Measurements from ENCODE around the gene LYG2.
"Not testable (repeated sequence)": the region's sequence is repeated elsewhere in the genome, so short reads cannot be mapped to it uniquely, and the experiment has no call there.

DNA sequence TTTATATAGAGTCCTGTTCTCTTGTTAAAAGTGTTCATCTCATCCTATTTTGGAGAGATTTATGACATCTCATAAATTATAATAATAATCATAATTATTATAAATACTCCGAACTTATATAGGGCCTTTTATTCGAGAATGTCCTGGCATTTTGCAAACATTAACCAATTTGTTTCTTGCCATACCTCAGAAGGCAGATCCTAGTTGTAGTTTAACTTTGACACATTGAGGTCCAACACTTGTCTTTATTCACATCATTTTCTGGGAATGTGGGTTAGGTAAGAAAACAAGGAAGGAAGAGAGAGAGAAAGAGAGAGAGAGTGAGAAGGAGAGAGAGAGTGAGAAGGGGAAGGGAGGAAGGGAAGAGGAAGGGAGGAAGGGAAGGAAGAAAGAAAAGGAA lies 45.6 kb upstream of the LYG2 start, which contains the start of gene LYG1:
- TF ChIP-seq, protein P1, sequence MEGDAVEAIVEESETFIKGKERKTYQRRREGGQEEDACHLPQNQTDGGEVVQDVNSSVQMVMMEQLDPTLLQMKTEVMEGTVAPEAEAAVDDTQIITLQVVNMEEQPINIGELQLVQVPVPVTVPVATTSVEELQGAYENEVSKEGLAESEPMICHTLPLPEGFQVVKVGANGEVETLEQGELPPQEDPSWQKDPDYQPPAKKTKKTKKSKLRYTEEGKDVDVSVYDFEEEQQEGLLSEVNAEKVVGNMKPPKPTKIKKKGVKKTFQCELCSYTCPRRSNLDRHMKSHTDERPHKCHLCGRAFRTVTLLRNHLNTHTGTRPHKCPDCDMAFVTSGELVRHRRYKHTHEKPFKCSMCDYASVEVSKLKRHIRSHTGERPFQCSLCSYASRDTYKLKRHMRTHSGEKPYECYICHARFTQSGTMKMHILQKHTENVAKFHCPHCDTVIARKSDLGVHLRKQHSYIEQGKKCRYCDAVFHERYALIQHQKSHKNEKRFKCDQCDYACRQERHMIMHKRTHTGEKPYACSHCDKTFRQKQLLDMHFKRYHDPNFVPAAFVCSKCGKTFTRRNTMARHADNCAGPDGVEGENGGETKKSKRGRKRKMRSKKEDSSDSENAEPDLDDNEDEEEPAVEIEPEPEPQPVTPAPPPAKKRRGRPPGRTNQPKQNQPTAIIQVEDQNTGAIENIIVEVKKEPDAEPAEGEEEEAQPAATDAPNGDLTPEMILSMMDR (IDR thresholded peaks at IDR 0.05; ENCODE audit: extremely low read depth in 1 of 2, insufficient read depth in 1 of 2, low read depth in 1 of 2, low read length in 2 of 2), result not testable (repeated sequence)
- TF ChIP-seq POLR2A (IDR thresholded peaks at IDR 0.05; ENCODE audit: low read depth, low read length); POLR2AphosphoS5 (IDR thresholded peaks at IDR 0.05; ENCODE audit: insufficient read depth, low read depth, low read length); EZH2 (IDR thresholded peaks at IDR 0.05; ENCODE audit: borderline replicate concordance, low read depth, low read length, severe bottlenecking); JUN (IDR thresholded peaks at IDR 0.05; ENCODE audit: borderline replicate concordance, insufficient read depth, insufficient read length, low read depth); FOS (IDR thresholded peaks at IDR 0.05; ENCODE audit: borderline replicate concordance, insufficient read depth, low read length): not testable (repeated sequence)
- TF ChIP-seq, protein P2, sequence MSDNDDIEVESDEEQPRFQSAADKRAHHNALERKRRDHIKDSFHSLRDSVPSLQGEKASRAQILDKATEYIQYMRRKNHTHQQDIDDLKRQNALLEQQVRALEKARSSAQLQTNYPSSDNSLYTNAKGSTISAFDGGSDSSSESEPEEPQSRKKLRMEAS (IDR thresholded peaks at IDR 0.05; ENCODE audit: insufficient read depth, insufficient read length), result not testable (repeated sequence)

Measured in endothelial cell of umbilical vein (primary cell).